Gastroesophageal sphincter (tissue), 4 donors: ENCODE data around the gene RAB6A. TPM values are rescaled to one million over a fixed set of nuclear protein-coding genes. Genes with fewer than 3 reads are reported as not detected.

Experiments used
- ATAC-seq: fragments of 150-250 bp; one replicate; pipeline ENCODE4 v1.9.1; 2016; ENCODE audit warnings: mild to moderate bottlenecking, moderate library complexity
- H3K27ac ChIP-seq, 4 donors: fragments of 200-600 bp; sonication (generic) in 3 of 4; 1 replicate in 3 of 4; 2 replicates in 1 of 4; pipeline ENCODE4 v1.5.1; 2016 to 2019
- H3K27me3 ChIP-seq: fragments of 200-600 bp; sonication (generic); one replicate; pipeline ENCODE4 v1.5.1; 2019
- H3K36me3 ChIP-seq, 2 donors: fragments of 200-600 bp; sonication (generic); one replicate each; pipeline ENCODE4 v1.5.1; 2019; ENCODE audit warnings: control low read depth in 1 of 2
- H3K4me1 ChIP-seq, 3 donors: fragments of 200-600 bp; sonication (generic); 1 replicate in 2 of 3; 2 replicates in 1 of 3; pipeline ENCODE4 v1.5.1; 2016 to 2019; ENCODE audit warnings: control low read depth in 2 of 3
- H3K4me3 ChIP-seq, 2 donors: fragments of 200-600 bp; sonication (generic); one replicate each; pipeline ENCODE4 v1.5.1; 2019; ENCODE audit warnings: mild to moderate bottlenecking in 1 of 2, moderate library complexity in 1 of 2
- H3K9me3 ChIP-seq, 3 donors: fragments of 200-600 bp; sonication (generic); one replicate each; pipeline ENCODE4 v1.5.1; 2017 to 2019; ENCODE audit warnings: control low read depth in 2 of 3
- EP300 ChIP-seq: sonication (generic); formaldehyde crosslinking; IDR thresholded peaks from one replicate; pipeline ENCODE4 v1.6.1; 2017; ENCODE audit warnings: antibody characterized with exemption, mild to moderate bottlenecking
- POLR2A ChIP-seq, 2 donors: fragments of 450-650 bp; IDR thresholded peaks; one replicate each; pipeline ENCODE4 v1.6.1; 2017; ENCODE audit warnings: antibody characterized with exemption in 2 of 2, mild to moderate bottlenecking in 2 of 2, moderate library complexity in 1 of 2
- POLR2AphosphoS5 ChIP-seq: sonication (generic); formaldehyde crosslinking; IDR thresholded peaks from one replicate; pipeline ENCODE4 v1.6.1; 2017; ENCODE audit warnings: antibody characterized with exemption
- WGBS, 2 donors: methylation state at CpG; one replicate each; pipeline ENCODE4 v1.1.5; 2018; ENCODE audit warnings: low coverage in 1 of 2; 5-methylcytosine and 5-hydroxymethylcytosine counted together
- total RNA-seq, 4 donors: library from RNA; depleted of rRNA; stranded (reverse); fragments of >200 nt; gene quantifications; one replicate each; pipeline ENCODE4 v1.1.0, GENCODE V29; 2016
- TF ChIP-seq, protein P1 (sequence below), 4 experiments: fragments of 200-600 bp in 2 of 4; fragments of 450-650 bp in 2 of 4; sonication (generic) in 1 of 4; IDR thresholded peaks; one replicate each; pipeline ENCODE4 v1.5.1; 2017 to 2019; ENCODE audit warnings: antibody characterized with exemption in 4 of 4, mild to moderate bottlenecking in 2 of 4, moderate library complexity in 2 of 4

RAB6A gene
- total RNA-seq, 4 donors from 2014 or later = 134 to 168 (median 149) TPM

DNA sequence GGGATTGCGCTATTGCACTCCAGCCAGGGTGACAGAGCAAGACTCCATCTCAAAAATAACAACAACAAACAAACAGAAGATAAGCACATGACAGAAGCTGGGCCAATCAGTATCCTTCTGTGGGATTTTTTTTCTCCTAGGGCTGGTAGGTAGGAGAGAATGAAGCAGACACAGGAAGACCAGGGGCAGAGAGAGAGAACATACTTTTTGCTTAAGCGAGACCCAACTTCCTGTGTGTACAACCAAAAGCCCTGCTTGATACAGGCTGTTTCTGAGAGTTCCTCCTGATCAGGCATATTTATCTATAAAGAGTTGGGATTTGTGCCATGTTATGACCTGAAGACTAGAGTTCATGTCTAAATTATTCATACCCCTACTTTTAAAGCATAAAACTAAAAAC lies 126.9 kb downstream of the RAB6A start:
- no peak for ATAC-seq
- Histone ChIP-seq H3K4me1 (no peaks in the 10 kb centered on the region), H3K36me3 (no peaks in the 10 kb centered on the region), H3K9me3 (no peaks in the 10 kb centered on the region), H3K27ac (no peak overlapping the region), H3K4me3 (no peak overlapping the region), H3K27me3 (no peaks in the 10 kb centered on the region)
- TF ChIP-seq POLR2A (IDR thresholded peaks at IDR 0.05) (no peak), POLR2AphosphoS5 (no peak), EP300 (no peak)
- TF ChIP-seq, protein P1, sequence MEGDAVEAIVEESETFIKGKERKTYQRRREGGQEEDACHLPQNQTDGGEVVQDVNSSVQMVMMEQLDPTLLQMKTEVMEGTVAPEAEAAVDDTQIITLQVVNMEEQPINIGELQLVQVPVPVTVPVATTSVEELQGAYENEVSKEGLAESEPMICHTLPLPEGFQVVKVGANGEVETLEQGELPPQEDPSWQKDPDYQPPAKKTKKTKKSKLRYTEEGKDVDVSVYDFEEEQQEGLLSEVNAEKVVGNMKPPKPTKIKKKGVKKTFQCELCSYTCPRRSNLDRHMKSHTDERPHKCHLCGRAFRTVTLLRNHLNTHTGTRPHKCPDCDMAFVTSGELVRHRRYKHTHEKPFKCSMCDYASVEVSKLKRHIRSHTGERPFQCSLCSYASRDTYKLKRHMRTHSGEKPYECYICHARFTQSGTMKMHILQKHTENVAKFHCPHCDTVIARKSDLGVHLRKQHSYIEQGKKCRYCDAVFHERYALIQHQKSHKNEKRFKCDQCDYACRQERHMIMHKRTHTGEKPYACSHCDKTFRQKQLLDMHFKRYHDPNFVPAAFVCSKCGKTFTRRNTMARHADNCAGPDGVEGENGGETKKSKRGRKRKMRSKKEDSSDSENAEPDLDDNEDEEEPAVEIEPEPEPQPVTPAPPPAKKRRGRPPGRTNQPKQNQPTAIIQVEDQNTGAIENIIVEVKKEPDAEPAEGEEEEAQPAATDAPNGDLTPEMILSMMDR (IDR thresholded peaks at IDR 0.05) = no peak
- WGBS, 2 donors = 50 to 88% methylated on average over 1 of the region's 2 CpGs

DNA sequence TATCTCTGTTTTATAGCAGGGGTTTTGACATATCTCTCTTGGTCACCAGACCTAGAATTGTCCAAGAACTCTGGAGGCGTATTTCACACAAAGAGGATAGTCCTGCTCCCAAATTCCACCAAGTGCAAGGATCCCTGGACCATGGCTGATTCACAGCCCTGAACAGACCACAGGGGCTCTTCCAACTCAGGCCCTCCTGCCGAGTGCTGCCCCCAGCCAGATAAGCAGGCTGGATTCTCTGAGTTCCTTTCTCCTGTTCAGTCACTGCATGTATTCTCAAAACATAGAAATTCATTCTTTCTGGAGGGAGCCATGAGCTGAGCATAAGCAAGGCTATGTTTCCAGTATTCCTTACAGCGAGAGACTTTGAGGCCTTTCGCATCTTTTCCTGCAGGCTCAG lies 127.9 kb downstream of the RAB6A start:
- no peak for ATAC-seq
- WGBS, 2 donors = 100% methylated on average over 1 of the region's 4 CpGs; no CpG with 5 or more reads in 1 of the 2 donors

DNA sequence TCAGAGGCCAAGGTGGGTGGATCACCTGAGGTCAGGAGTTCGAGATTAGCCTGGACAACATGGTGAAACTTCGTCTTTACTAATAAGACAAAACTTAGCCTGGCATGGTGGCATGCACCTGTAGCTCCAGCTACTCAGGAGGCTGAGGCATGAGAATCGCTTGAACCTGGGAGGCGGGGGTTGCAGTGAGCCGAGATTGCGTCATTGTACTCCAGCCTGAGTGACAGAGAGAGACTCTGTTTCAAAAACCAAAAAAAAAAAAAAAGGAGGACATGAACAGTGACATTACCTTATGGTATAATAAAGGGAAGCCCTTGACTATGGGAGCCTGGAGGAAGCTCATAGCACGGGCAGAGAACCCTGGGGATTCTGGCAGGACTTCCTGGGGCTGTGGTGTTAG lies 131.0 kb downstream of the RAB6A start:
- no peak overlapping the region for H3K4me3 ChIP-seq
- H3K27me3 ChIP-seq = peaks cover 7% of the 10 kb centered on the region
- TF ChIP-seq EP300 (no peak), POLR2AphosphoS5 (no peak), POLR2A (IDR thresholded peaks at IDR 0.05) (no peak)
- TF ChIP-seq, protein P1 (IDR thresholded peaks at IDR 0.05) = no peak
- H3K4me1 ChIP-seq = peaks cover 0 to 9% (median 0%) of the 10 kb centered on the region in 3 donors
- no peak for ATAC-seq
- H3K9me3 ChIP-seq = no peaks in the 10 kb centered on the region
- H3K36me3 ChIP-seq = no peaks in the 10 kb centered on the region
- 53 to 100% methylated on average over 2 of the region's 7 CpGs for WGBS, 2 donors
- H3K27ac ChIP-seq = no peak overlapping the region

More for the DNA sequence above, 127.9 kb downstream of the RAB6A start:
- no peaks in the 10 kb centered on the region for H3K27me3 ChIP-seq
- H3K27ac ChIP-seq = no peak overlapping the region
- no peak overlapping the region for H3K4me3 ChIP-seq
- TF ChIP-seq, protein P1 (IDR thresholded peaks at IDR 0.05) = no peak
- TF ChIP-seq POLR2A (IDR thresholded peaks at IDR 0.05) (no peak), EP300 (no peak), POLR2AphosphoS5 (no peak)
- no peaks in the 10 kb centered on the region for H3K9me3 ChIP-seq
- H3K4me1 ChIP-seq = no peaks in the 10 kb centered on the region
- no peaks in the 10 kb centered on the region for H3K36me3 ChIP-seq

DNA sequence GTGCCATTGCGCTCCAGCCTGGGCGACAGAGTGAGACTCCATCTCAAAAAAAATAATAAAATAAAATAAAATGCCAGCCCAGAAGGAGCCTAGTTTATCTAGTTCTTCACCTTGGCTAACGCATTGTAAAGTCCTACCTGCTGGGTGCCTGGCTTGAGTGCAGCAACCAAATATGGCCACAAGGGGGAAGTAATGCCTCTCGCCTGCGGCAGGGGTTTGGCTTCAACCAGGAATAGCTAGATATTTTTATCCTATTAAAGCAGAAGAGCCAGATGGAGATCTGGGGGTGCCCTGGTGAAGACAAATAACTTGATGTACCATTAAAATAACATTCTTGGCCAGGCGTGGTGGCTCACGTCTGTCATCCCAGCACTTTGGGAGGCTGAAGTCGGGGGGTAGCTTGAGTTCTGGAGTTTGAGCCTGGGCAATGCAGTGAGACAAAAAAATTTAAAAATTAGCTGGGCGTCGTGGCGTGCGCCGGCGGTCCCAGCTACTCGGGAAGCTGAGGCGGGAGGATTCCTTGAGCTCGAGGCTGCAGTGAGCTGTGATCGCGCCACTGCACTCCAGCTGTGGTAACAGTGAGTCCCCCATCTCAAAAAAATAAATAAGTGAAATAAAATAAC lies 135.1 kb downstream of the RAB6A start:
- Histone ChIP-seq H3K4me3 (peak overlapping the region in 1 of 2 donors; percentile 12), H3K9me3 (no peaks in the 10 kb centered on the region)
- TF ChIP-seq, protein P1 (IDR thresholded peaks at IDR 0.05) = peak; percentile 83 to 92 (median 89)
- TF ChIP-seq EP300 (no peak), POLR2AphosphoS5 (no peak), POLR2A (IDR thresholded peaks at IDR 0.05) (no peak)

More for the DNA sequence above, 135.1 kb downstream of the RAB6A start:
- ATAC-seq = peak; percentile 84
- WGBS, 2 donors = 7 to 16% methylated on average over 18 to 19 of the region's 19 CpGs
- peaks cover 0 to 15% (median 0%) of the 10 kb centered on the region in 3 donors for H3K4me1 ChIP-seq
- no peaks in the 10 kb centered on the region for H3K36me3 ChIP-seq
- peaks cover 11% of the 10 kb centered on the region for H3K27me3 ChIP-seq
- H3K27ac ChIP-seq = no peak overlapping the region

Other genes with a start within 250 kb of the RAB6A start
- 10 to 100 TPM; 27.5 to 51.8 (median 42.0) TPM for gene FAM168A, start 163.0 kb downstream of the RAB6A start, total RNA-seq
- 10 to 100 TPM; 13.3 to 49.3 (median 37.6) TPM for gene PLEKHB1, start 114.5 kb downstream of the RAB6A start, total RNA-seq
- gene MRPL48, start 26.8 kb upstream of the RAB6A start, total RNA-seq = 10 to 100 TPM in 3 of 4 donors, 1 to 10 TPM in 1; 8.8 to 46.2 (median 22.2) TPM
- gene COA4, start 115.8 kb upstream of the RAB6A start, total RNA-seq = 10 to 100 TPM; 37.8 to 74.2 (median 58.7) TPM
- gene PAAF1, start 115.9 kb upstream of the RAB6A start, total RNA-seq = 10 to 100 TPM; 16.2 to 30.2 (median 17.8) TPM
- not detected for gene DNAJB13, start 190.0 kb upstream of the RAB6A start, total RNA-seq
- 10 to 100 TPM in 3 of 4 donors, 1 to 10 TPM in 1; 5.8 to 37.2 (median 33.2) TPM for gene UCP2, start 221.8 kb upstream of the RAB6A start, total RNA-seq
- 1 to 10 TPM in 3 of 4 donors, under 1 TPM in 1; 0.64 to 2.5 (median 1.6) TPM for gene UCP3, start 248.0 kb upstream of the RAB6A start, total RNA-seq